Measurements from ENCODE around the gene SVIL.

SVIL gene

GRCh38 chr10:29502351-29502750, 132.4 kb downstream of the SVIL start:
- H3K4me3 ChIP-seq (ENCODE audit: low read length): no peak overlapping the region
- TF ChIP-seq CTCF (conservative IDR thresholded peaks at IDR 0.05; ENCODE audit: low read length): no peak
- DNase-seq (ENCODE audit: low read depth): no peak

DNA sequence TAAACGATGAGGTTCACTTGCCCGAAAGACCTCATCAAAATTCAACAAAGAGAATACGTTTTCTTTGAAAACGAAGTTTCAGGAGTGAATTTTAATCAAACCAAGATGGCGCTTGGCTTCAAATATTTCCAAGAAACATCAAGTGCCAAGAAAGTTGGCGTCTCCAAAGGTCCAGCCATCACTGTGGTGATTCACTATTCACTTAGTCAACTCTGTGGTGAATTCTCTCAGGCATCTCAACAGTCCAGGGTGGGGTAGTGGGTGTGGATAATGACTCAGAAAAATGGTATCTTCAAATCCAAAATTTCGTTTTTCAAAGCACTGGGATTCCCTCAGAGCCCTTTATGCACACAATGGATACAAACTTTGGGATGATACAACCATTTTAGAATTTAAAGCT, 133.1 kb downstream of the SVIL start:
- TF ChIP-seq CTCF (conservative IDR thresholded peaks at IDR 0.05; ENCODE audit: low read length): no peak
- DNase-seq (ENCODE audit: low read depth): peak; percentile 89
- H3K4me3 ChIP-seq (ENCODE audit: low read length): no peak overlapping the region

DNA sequence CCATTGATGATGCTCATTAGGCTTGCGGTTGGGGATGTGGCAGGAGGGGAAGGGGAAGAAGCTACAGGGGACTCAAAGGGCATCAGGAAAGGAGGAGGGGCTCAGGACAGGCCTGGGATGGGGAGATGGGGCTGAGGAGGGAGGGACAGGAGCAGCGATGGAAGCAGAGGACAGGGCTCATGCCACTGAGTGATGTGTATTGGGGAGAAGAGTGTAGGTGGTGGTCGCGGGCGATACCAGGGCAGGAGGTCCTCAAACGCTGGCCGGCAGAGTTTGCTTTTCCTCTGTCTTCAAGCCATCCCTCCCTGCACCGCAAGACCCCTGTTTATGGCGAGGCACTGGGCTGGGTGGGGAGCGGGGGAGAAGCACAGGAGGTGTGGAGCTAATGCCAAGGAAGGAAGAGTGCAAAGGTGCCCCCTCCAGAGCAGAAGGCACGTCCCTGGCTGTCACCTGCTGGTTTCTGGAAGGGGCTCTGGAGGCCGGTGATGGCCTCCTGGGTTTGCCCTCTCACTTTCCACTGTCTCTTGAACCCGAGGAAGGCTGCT, 134.7 kb downstream of the SVIL start:
- no peak overlapping the region for H3K4me3 ChIP-seq (ENCODE audit: low read length)
- DNase-seq (ENCODE audit: low read depth): no peak
- no peak for TF ChIP-seq CTCF (conservative IDR thresholded peaks at IDR 0.05; ENCODE audit: low read length)

- no peak overlapping the region for H3K4me3 ChIP-seq (ENCODE audit: low read length)
- peak; percentile 56 for DNase-seq (ENCODE audit: low read depth)
- peak; percentile 97 for TF ChIP-seq CTCF (conservative IDR thresholded peaks at IDR 0.05; ENCODE audit: low read length)
Observed at GRCh38 chr10:29496341-29497162, 138.2 kb downstream of the SVIL start.

DNA sequence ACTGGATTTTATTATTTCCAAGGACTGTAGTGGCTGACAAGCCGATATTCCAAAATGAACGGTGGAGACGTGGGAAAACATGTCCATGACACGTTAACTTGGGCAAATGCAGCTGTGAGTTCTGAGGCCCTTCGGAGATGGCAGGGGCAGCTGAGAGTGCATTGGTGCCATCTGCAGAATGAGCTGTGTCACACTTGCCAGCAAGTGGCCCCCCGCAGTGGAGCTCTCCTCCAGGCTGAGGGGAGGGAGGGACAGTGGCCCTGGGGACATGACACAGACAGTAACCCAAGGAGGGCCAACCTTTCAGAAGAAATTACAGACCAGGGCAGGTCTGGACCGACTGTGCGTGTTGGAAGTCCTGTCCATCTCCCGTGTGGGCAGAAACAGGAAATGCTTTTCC, 139.4 kb downstream of the SVIL start:
- no peak overlapping the region for H3K4me3 ChIP-seq (ENCODE audit: low read length)
- no peak for DNase-seq (ENCODE audit: low read depth)
- TF ChIP-seq CTCF (conservative IDR thresholded peaks at IDR 0.05; ENCODE audit: low read length): no peak

- DNase-seq (ENCODE audit: low read depth): no peak
- TF ChIP-seq CTCF (conservative IDR thresholded peaks at IDR 0.05; ENCODE audit: low read length): no peak
- no peak overlapping the region for H3K4me3 ChIP-seq (ENCODE audit: low read length)
Observed at GRCh38 chr10:29493697-29494096, 141.1 kb downstream of the SVIL start.

DNA sequence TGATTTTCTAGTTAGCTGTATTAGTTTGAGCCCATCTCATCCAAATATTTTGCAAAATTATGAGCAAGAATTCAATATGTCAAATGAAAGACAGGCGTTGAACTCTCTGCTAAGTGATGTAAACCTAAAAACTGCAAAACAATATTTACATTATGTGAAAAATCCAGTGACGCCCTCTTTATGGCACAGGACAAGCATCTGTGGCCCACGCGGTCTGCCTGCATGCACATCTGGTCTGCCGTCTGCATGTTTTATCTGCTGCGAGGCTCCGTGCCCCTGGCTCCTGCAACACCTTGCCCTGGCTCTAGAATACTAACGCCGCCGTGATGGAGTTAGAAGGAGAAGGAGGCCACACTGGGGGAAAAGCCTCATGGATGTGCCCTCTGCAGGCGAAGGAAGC, 142.0 kb downstream of the SVIL start:
- H3K4me3 ChIP-seq (ENCODE audit: low read length): no peak overlapping the region
- no peak for DNase-seq (ENCODE audit: low read depth)
- no peak for TF ChIP-seq CTCF (conservative IDR thresholded peaks at IDR 0.05; ENCODE audit: low read length)

Measured in AG10803 (cell line).